ENCODE data around the gene RETREG3.

DNA sequence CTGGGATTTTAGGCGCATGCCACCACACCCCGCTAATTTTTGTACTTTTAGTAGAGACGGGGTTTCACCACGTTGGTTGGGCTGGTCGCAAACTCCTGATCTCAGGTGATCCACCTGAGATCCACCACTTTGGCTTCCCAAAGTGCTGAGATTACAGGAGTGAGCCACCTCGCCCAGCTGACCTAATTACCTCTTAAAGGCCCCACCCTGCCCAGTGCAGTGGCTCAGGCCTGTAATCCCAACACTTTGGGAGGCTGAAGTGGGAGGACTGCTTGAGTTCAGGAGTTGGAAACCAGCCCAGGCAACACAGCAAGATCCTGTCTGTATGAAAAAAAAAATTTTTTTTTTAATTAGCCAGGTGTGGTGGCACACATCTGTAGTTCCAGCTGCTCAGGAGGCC, 50.1 kb downstream of the RETREG3 start:
- TF ChIP-seq CTCF (IDR thresholded peaks at IDR 0.05) (no peak), POLR2A (IDR thresholded peaks at IDR 0.05) (no peak)
